ENCODE results near the gene RARRES2.
"Not testable (repeated sequence)": the region's sequence is repeated elsewhere in the genome, so short reads cannot be mapped to it uniquely, and the experiment has no call there.

The RARRES2 gene

GRCh38 chr7:150312649-150313366 is 28.6 kb downstream of the RARRES2 start:
- not testable (repeated sequence) for H3K4me3 ChIP-seq (ENCODE audit: low read depth, low read length); H3K4me2 ChIP-seq (ENCODE audit: low read length); H2AFZ ChIP-seq (ENCODE audit: insufficient read depth, low read length, poor library complexity); H4K12ac ChIP-seq (ENCODE audit: low read depth, low read length); H3K36me3 ChIP-seq (ENCODE audit: control insufficient read depth in 1 of 2, insufficient read depth in 2 of 2, low read length in 2 of 2); H3K9me3 ChIP-seq (ENCODE audit: insufficient read depth, low read depth, low read length); H3K9ac ChIP-seq (ENCODE audit: low read length); H3K27me3 ChIP-seq (ENCODE audit: insufficient read depth, low read length); H3K23ac ChIP-seq (ENCODE audit: low read length); H3K79me2 ChIP-seq (ENCODE audit: control insufficient read depth, insufficient read depth, low read length, poor library complexity)
- peak overlapping the region; percentile 94 for H2AK5ac ChIP-seq (ENCODE audit: low read length)
- 100% methylated on average over 1 of the region's 7 CpGs for WGBS (ENCODE audit: extremely low coverage, insufficient coverage, insufficient read length)
- H2BK5ac ChIP-seq (ENCODE audit: low read depth, low read length, poor library complexity) = peak overlapping the region; percentile 98
- peak overlapping the region; percentile 92 for H4K91ac ChIP-seq (ENCODE audit: low read depth, low read length)
- H2BK120ac ChIP-seq (ENCODE audit: insufficient read depth, low read length, poor library complexity) = peak overlapping the region; percentile 94
- H3K4ac ChIP-seq (ENCODE audit: low read depth, low read length) = peak overlapping the region; percentile 82
- H3K4me1 ChIP-seq (ENCODE audit: control insufficient read depth in 1 of 2, insufficient read depth in 2 of 2, low read length in 2 of 2) = peaks cover 16 to 18% of the 10 kb centered on the region in 2 experiments
- DNase-seq = peak in 1 of 2 donors; percentile 19
- peaks cover 27% of the 10 kb centered on the region for H3K79me1 ChIP-seq (ENCODE audit: low read length)
- H3K27ac ChIP-seq (ENCODE audit: low read depth, low read length) = peak overlapping the region; percentile 92
- H2BK12ac ChIP-seq (ENCODE audit: low read length) = peak overlapping the region; percentile 86
- H4K8ac ChIP-seq (ENCODE audit: low read depth, low read length) = peak overlapping the region; percentile 80
- peak overlapping the region; percentile 80 for H3K18ac ChIP-seq (ENCODE audit: low read length)
- H3K14ac ChIP-seq (ENCODE audit: low read length) = peak overlapping the region; percentile 84

- Histone ChIP-seq H3K9ac (ENCODE audit: low read length) (no peak overlapping the region), H3K4me2 (ENCODE audit: low read length) (no peak overlapping the region), H3K27me3 (ENCODE audit: insufficient read depth, low read length) (no peaks in the 10 kb centered on the region), H3K79me1 (ENCODE audit: low read length) (peaks cover 29% of the 10 kb centered on the region), H3K4ac (ENCODE audit: low read depth, low read length) (peak overlapping the region; percentile 29), H4K8ac (ENCODE audit: low read depth, low read length) (peak overlapping the region; percentile 17), H3K79me2 (ENCODE audit: control insufficient read depth, insufficient read depth, low read length, poor library complexity) (peaks cover 1% of the 10 kb centered on the region), H4K12ac (ENCODE audit: low read depth, low read length) (no peak overlapping the region), H2BK5ac (ENCODE audit: low read depth, low read length, poor library complexity) (peak overlapping the region; percentile 87), H2AK5ac (ENCODE audit: low read length) (no peak overlapping the region), H2AFZ (ENCODE audit: insufficient read depth, low read length, poor library complexity) (no peak overlapping the region), H2BK120ac (ENCODE audit: insufficient read depth, low read length, poor library complexity) (peak overlapping the region; percentile 76), H3K4me1 (ENCODE audit: control insufficient read depth in 1 of 2, insufficient read depth in 2 of 2, low read length in 2 of 2) (peaks cover 16 to 18% of the 10 kb centered on the region in 2 experiments), H4K91ac (ENCODE audit: low read depth, low read length) (peak overlapping the region; percentile 78), H3K14ac (ENCODE audit: low read length) (peak overlapping the region; percentile 42), H3K36me3 (ENCODE audit: control insufficient read depth in 1 of 2, insufficient read depth in 2 of 2, low read length in 2 of 2) (no peaks in the 10 kb centered on the region), H3K9me3 (ENCODE audit: insufficient read depth, low read depth, low read length) (peaks cover 2% of the 10 kb centered on the region), H3K23ac (ENCODE audit: low read length) (no peak overlapping the region), H3K18ac (ENCODE audit: low read length) (no peak overlapping the region), H3K4me3 (ENCODE audit: low read depth, low read length) (no peak overlapping the region), H2BK12ac (ENCODE audit: low read length) (peak overlapping the region; percentile 72), H3K27ac (ENCODE audit: low read depth, low read length) (peak overlapping the region; percentile 60)
- WGBS (ENCODE audit: extremely low coverage, insufficient coverage, insufficient read length) = no CpG with 5 or more reads among the region's 5 CpGs
- no peak for DNase-seq
Observed at GRCh38 chr7:150311711-150312110, 29.7 kb downstream of the RARRES2 start.

GRCh38 chr7:150311146-150311545 is 30.3 kb downstream of the RARRES2 start:
- no peak overlapping the region for H2AFZ ChIP-seq (ENCODE audit: insufficient read depth, low read length, poor library complexity)
- peak overlapping the region; percentile 56 for H3K4ac ChIP-seq (ENCODE audit: low read depth, low read length)
- H3K79me2 ChIP-seq (ENCODE audit: control insufficient read depth, insufficient read depth, low read length, poor library complexity) = peaks cover 1% of the 10 kb centered on the region
- peak overlapping the region; percentile 57 for H2BK120ac ChIP-seq (ENCODE audit: insufficient read depth, low read length, poor library complexity)
- no peaks in the 10 kb centered on the region for H3K36me3 ChIP-seq (ENCODE audit: control insufficient read depth in 1 of 2, insufficient read depth in 2 of 2, low read length in 2 of 2)
- no peak overlapping the region for H3K27ac ChIP-seq (ENCODE audit: low read depth, low read length)
- H3K27me3 ChIP-seq (ENCODE audit: insufficient read depth, low read length) = no peaks in the 10 kb centered on the region
- H3K4me3 ChIP-seq (ENCODE audit: low read depth, low read length) = no peak overlapping the region
- WGBS (ENCODE audit: extremely low coverage, insufficient coverage, insufficient read length) = no CpG with 5 or more reads among the region's 4 CpGs
- no peak overlapping the region for H3K4me2 ChIP-seq (ENCODE audit: low read length)
- H2BK5ac ChIP-seq (ENCODE audit: low read depth, low read length, poor library complexity) = peak overlapping the region; percentile 19
- peak overlapping the region; percentile 50 for H2BK12ac ChIP-seq (ENCODE audit: low read length)
- H3K18ac ChIP-seq (ENCODE audit: low read length) = peak overlapping the region; percentile 12
- H3K79me1 ChIP-seq (ENCODE audit: low read length) = peaks cover 29% of the 10 kb centered on the region
- peak overlapping the region; percentile 19 for H2AK5ac ChIP-seq (ENCODE audit: low read length)
- no peak overlapping the region for H3K9ac ChIP-seq (ENCODE audit: low read length)
- H4K91ac ChIP-seq (ENCODE audit: low read depth, low read length) = peak overlapping the region; percentile 78
- peaks cover 2% of the 10 kb centered on the region for H3K9me3 ChIP-seq (ENCODE audit: insufficient read depth, low read depth, low read length)
- H3K4me1 ChIP-seq (ENCODE audit: control insufficient read depth in 1 of 2, insufficient read depth in 2 of 2, low read length in 2 of 2) = peaks cover 16 to 18% of the 10 kb centered on the region in 2 experiments
- no peak for DNase-seq
- no peak overlapping the region for H4K12ac ChIP-seq (ENCODE audit: low read depth, low read length)
- no peak overlapping the region for H3K23ac ChIP-seq (ENCODE audit: low read length)
- H4K8ac ChIP-seq (ENCODE audit: low read depth, low read length) = no peak overlapping the region
- H3K14ac ChIP-seq (ENCODE audit: low read length) = peak overlapping the region; percentile 25

GRCh38 chr7:150308575-150308974 is 32.9 kb downstream of the RARRES2 start:
- peak overlapping the region; percentile 50 for H2BK12ac ChIP-seq (ENCODE audit: low read length)
- no peaks in the 10 kb centered on the region for H3K36me3 ChIP-seq (ENCODE audit: control insufficient read depth in 1 of 2, insufficient read depth in 2 of 2, low read length in 2 of 2)
- H3K18ac ChIP-seq (ENCODE audit: low read length) = no peak overlapping the region
- no peak overlapping the region for H2AFZ ChIP-seq (ENCODE audit: insufficient read depth, low read length, poor library complexity)
- no peak overlapping the region for H3K23ac ChIP-seq (ENCODE audit: low read length)
- DNase-seq = no peak
- H3K79me1 ChIP-seq (ENCODE audit: low read length) = peaks cover 22% of the 10 kb centered on the region
- H4K12ac ChIP-seq (ENCODE audit: low read depth, low read length) = no peak overlapping the region
- peaks cover 14 to 16% of the 10 kb centered on the region in 2 experiments for H3K4me1 ChIP-seq (ENCODE audit: control insufficient read depth in 1 of 2, insufficient read depth in 2 of 2, low read length in 2 of 2)
- H3K9ac ChIP-seq (ENCODE audit: low read length) = no peak overlapping the region
- H4K91ac ChIP-seq (ENCODE audit: low read depth, low read length) = no peak overlapping the region
- no peak overlapping the region for H3K4me3 ChIP-seq (ENCODE audit: low read depth, low read length)
- H3K4ac ChIP-seq (ENCODE audit: low read depth, low read length) = no peak overlapping the region
- no peaks in the 10 kb centered on the region for H3K9me3 ChIP-seq (ENCODE audit: insufficient read depth, low read depth, low read length)
- no peaks in the 10 kb centered on the region for H3K79me2 ChIP-seq (ENCODE audit: control insufficient read depth, insufficient read depth, low read length, poor library complexity)
- no peak overlapping the region for H3K14ac ChIP-seq (ENCODE audit: low read length)
- H4K8ac ChIP-seq (ENCODE audit: low read depth, low read length) = no peak overlapping the region
- no peak overlapping the region for H2AK5ac ChIP-seq (ENCODE audit: low read length)
- H2BK120ac ChIP-seq (ENCODE audit: insufficient read depth, low read length, poor library complexity) = peak overlapping the region; percentile 45
- no peaks in the 10 kb centered on the region for H3K27me3 ChIP-seq (ENCODE audit: insufficient read depth, low read length)
- H3K27ac ChIP-seq (ENCODE audit: low read depth, low read length) = no peak overlapping the region
- no peak overlapping the region for H2BK5ac ChIP-seq (ENCODE audit: low read depth, low read length, poor library complexity)
- no peak overlapping the region for H3K4me2 ChIP-seq (ENCODE audit: low read length)

Data from trophoblast cell (in vitro differentiated cells and primary cell).